ENCODE results near the gene SH3TC1. TPM values are rescaled to one million over a fixed set of nuclear protein-coding genes. Genes with fewer than 3 reads are reported as not detected.
A peak's percentile ranks its signal among the peaks of the same experiment; 100 is the strongest.

The SH3TC1 gene
- total RNA-seq, 1 donor from 2014 or later, result 5.4 TPM

- Mint-ChIP-seq H3K4me3 (peak overlapping the region; percentile 84), H3K27me3 (peaks cover 40% of the 10 kb centered on the region), H3K27ac (peak overlapping the region; percentile 54), H3K9me3 (no peaks in the 10 kb centered on the region), H3K36me3 (no peaks in the 10 kb centered on the region), H3K4me1 (ENCODE audit: unreplicated experiment) (peaks cover 15% of the 10 kb centered on the region)
- DNase-seq (ENCODE audit: extremely low spot score, unreplicated experiment), result no peak
- TF ChIP-seq CTCF (conservative IDR thresholded peaks at IDR 0.05), result no peak
These were observed 38.5 kb upstream of the SH3TC1 start for GRCh38 chr4:8160572-8160971.

- H3K27ac Mint-ChIP-seq, result no peak overlapping the region
- TF ChIP-seq CTCF (conservative IDR thresholded peaks at IDR 0.05), result no peak
- peaks cover 25% of the 10 kb centered on the region for H3K27me3 Mint-ChIP-seq
- H3K4me3 Mint-ChIP-seq, result no peak overlapping the region
- no peaks in the 10 kb centered on the region for H3K36me3 Mint-ChIP-seq
- H3K9me3 Mint-ChIP-seq, result peaks cover 5% of the 10 kb centered on the region
- no peak for DNase-seq (ENCODE audit: extremely low spot score, unreplicated experiment)
- H3K4me1 Mint-ChIP-seq (ENCODE audit: unreplicated experiment), result peaks cover 22% of the 10 kb centered on the region
These were observed 36.5 kb upstream of the SH3TC1 start for GRCh38 chr4:8162625-8163024.

- Mint-ChIP-seq H3K27me3 (peaks cover 23% of the 10 kb centered on the region), H3K36me3 (no peaks in the 10 kb centered on the region), H3K4me3 (no peak overlapping the region), H3K4me1 (ENCODE audit: unreplicated experiment) (peaks cover 25% of the 10 kb centered on the region), H3K9me3 (peaks cover 9% of the 10 kb centered on the region), H3K27ac (no peak overlapping the region)
- DNase-seq (ENCODE audit: extremely low spot score, unreplicated experiment), result no peak
- no peak for TF ChIP-seq CTCF (conservative IDR thresholded peaks at IDR 0.05)
These were observed 36.1 kb upstream of the SH3TC1 start for GRCh38 chr4:8163026-8163425.

GRCh38 chr4:8163436-8164193 is 35.5 kb upstream of the SH3TC1 start:
- H3K27me3 Mint-ChIP-seq, result peaks cover 23% of the 10 kb centered on the region

GRCh38 chr4:8164194-8164565 is 34.9 kb upstream of the SH3TC1 start:
- H3K4me1 Mint-ChIP-seq (ENCODE audit: unreplicated experiment), result peaks cover 21% of the 10 kb centered on the region
- no peak for TF ChIP-seq CTCF (conservative IDR thresholded peaks at IDR 0.05)
- H3K27me3 Mint-ChIP-seq, result peaks cover 18% of the 10 kb centered on the region
- H3K9me3 Mint-ChIP-seq, result peaks cover 14% of the 10 kb centered on the region
- H3K4me3 Mint-ChIP-seq, result no peak overlapping the region
- DNase-seq (ENCODE audit: extremely low spot score, unreplicated experiment), result no peak
- H3K36me3 Mint-ChIP-seq, result no peaks in the 10 kb centered on the region
- no peak overlapping the region for H3K27ac Mint-ChIP-seq

More at GRCh38 chr4:8163436-8164193, 35.5 kb upstream of the SH3TC1 start:
- DNase-seq (ENCODE audit: extremely low spot score, unreplicated experiment), result no peak
- H3K27ac Mint-ChIP-seq, result no peak overlapping the region
- no peak overlapping the region for H3K4me3 Mint-ChIP-seq
- TF ChIP-seq CTCF (conservative IDR thresholded peaks at IDR 0.05), result no peak
- peaks cover 25% of the 10 kb centered on the region for H3K4me1 Mint-ChIP-seq (ENCODE audit: unreplicated experiment)
- H3K36me3 Mint-ChIP-seq, result no peaks in the 10 kb centered on the region
- H3K9me3 Mint-ChIP-seq, result peaks cover 14% of the 10 kb centered on the region
